K562 (cell line): Measurements from ENCODE around the gene BTRC. TPM values are rescaled to one million over a fixed set of nuclear protein-coding genes. Genes with fewer than 3 reads are reported as not detected.

Source experiments
- ATAC-seq: fragments of 200-7000 bp; cut with Tn5 transposase; 3 replicates; pipeline ENCODE4 v1.9.1; 2020; ENCODE audit warnings: moderate library complexity
- BruUV-seq: library from RNA; stranded (reverse); fragments of 400-500 nt; replicated peaks from 2 replicates; lab custom pipeline; 2021; lab: Mats Ljungman, UMichigan
- CTCF ChIA-PET: fragments of 300-600 bp; formaldehyde crosslinking; extraction: SDS; loops from one replicate; lab custom pipeline; 2021; ENCODE audit warnings: low intra/inter-chr PET ratio; lab: Yijun Ruan, JAX
- POLR2A ChIA-PET: fragments of 300-600, 350-650 bp; sonication (Branson Sonifier 250); formaldehyde crosslinking; extraction: SDS; loops from one replicate; lab custom pipeline; 2021; ENCODE audit warnings: antibody characterized with exemption, inconsistent platforms; lab: Yijun Ruan, JAX
- DNase-seq, 4 experiments: peaks; one replicate each; pipeline versions ENCODE4 v3.0.0 to v3.0.0-alpha.2; 2011 to 2018; ENCODE audit warnings: low spot score in 3 of 4, mixed read lengths in 3 of 4; ENCODE audit errors: extremely low read depth in 1 of 4
- FAIRE-seq: peaks from 2 replicates; lab custom pipeline; 2011; peaks lifted over from hg19 to GRCh38; lab: Jason Lieb, UNC
- H2AFZ ChIP-seq: 2 replicates; pipeline ENCODE4 v1.6.0; 2011; ENCODE audit warnings: low read depth, low read length, control low read depth, inconsistent platforms
- H3K27ac ChIP-seq: fragments of 200-600 bp; 3 replicates; pipeline ENCODE4 v1.8.0; 2011; ENCODE audit warnings: low read depth, mild to moderate bottlenecking, control low read depth, inconsistent platforms, low read length, moderate library complexity, mixed read lengths; ENCODE audit errors: extremely low read depth
- H3K27me3 ChIP-seq, 2 experiments: fragments of 300-600 bp in 1 of 2; 2 replicates in 1 of 2; 3 replicates in 1 of 2; pipeline versions ENCODE4 v1.6.0 to v1.8.0; 2011; ENCODE audit warnings: inconsistent platforms in 2 of 2, low read length in 2 of 2, mild to moderate bottlenecking in 1 of 2, mixed read lengths in 1 of 2, moderate library complexity in 1 of 2; ENCODE audit not compliant: control insufficient read depth in 2 of 2, insufficient read depth in 2 of 2
- H3K36me3 ChIP-seq: fragments of 300-600 bp; 3 replicates; pipeline ENCODE4 v1.8.0; 2011; ENCODE audit warnings: mild to moderate bottlenecking, low read length, inconsistent platforms; ENCODE audit not compliant: control insufficient read depth, insufficient read depth
- H3K4me1 ChIP-seq, 2 experiments: fragments of 200-600 bp in 1 of 2; replicated peaks in 1 of 2; 2 replicates in 1 of 2; 3 replicates in 1 of 2; pipeline versions ENCODE4 v1.5.1 to v1.8.0; 2011; ENCODE audit warnings: inconsistent platforms in 2 of 2, low read length in 2 of 2, mild to moderate bottlenecking in 1 of 2, mixed read lengths in 1 of 2, moderate library complexity in 1 of 2; ENCODE audit not compliant: control insufficient read depth in 2 of 2, insufficient read depth in 2 of 2
- H3K4me2 ChIP-seq: 2 replicates; pipeline ENCODE4 v1.6.1; 2011; ENCODE audit warnings: low read length, control low read depth, inconsistent platforms, mixed read lengths; ENCODE audit not compliant: insufficient read depth
- H3K4me3 ChIP-seq: fragments of 200-600 bp; sonication (generic), shearing (Covaris generic); 2 replicates; pipeline ENCODE4 v1.5.1; 2016; ENCODE audit warnings: control low read depth, inconsistent platforms
- H3K79me2 ChIP-seq: fragments of 200-600 bp; 3 replicates; pipeline ENCODE4 v1.8.0; 2011; ENCODE audit warnings: low read length, inconsistent platforms; ENCODE audit not compliant: control insufficient read depth, insufficient read depth
- H3K9ac ChIP-seq, 2 experiments: 2 replicates each; pipeline versions ENCODE4 v1.6.0 to v1.6.1; 2011; ENCODE audit warnings: low read depth in 2 of 2, low read length in 2 of 2, control low read depth in 1 of 2, inconsistent platforms in 1 of 2, mild to moderate bottlenecking in 1 of 2, mixed read lengths in 1 of 2; ENCODE audit not compliant: insufficient read depth in 1 of 2
- H3K9me1 ChIP-seq: one replicate; pipeline ENCODE4 v1.6.0; 2011; ENCODE audit warnings: inconsistent platforms, mild to moderate bottlenecking, low read length, moderate library complexity; ENCODE audit not compliant: control insufficient read depth, insufficient read depth
- H3K9me3 ChIP-seq: replicated peaks from 2 replicates; pipeline ENCODE4 v1.5.1; 2011; ENCODE audit warnings: low read depth, low read length, inconsistent platforms; ENCODE audit not compliant: control insufficient read depth, insufficient read depth
- H4K20me1 ChIP-seq: replicated peaks from 2 replicates; pipeline ENCODE4 v1.6.1; 2011; ENCODE audit warnings: low read length, inconsistent platforms, mixed read lengths; ENCODE audit not compliant: control insufficient read depth, insufficient read depth
- ADNP ChIP-seq: fragments of 200-800 bp; sonication (Bioruptor generic); IDR thresholded peaks from 2 replicates; pipeline ENCODE4 v1.6.1; 2016; ENCODE audit warnings: missing genetic modification characterization, missing compliant biosample characterization
- CBX8 ChIP-seq: fragments of 200-600 bp; sonication (generic); IDR thresholded peaks from 2 replicates; pipeline ENCODE4 v1.6.1; 2012; ENCODE audit warnings: borderline replicate concordance, mixed run types, low read depth, mild to moderate bottlenecking, moderate library complexity, mixed read lengths, low read length, control low read depth, inconsistent platforms; ENCODE audit not compliant: poor library complexity, severe bottlenecking; ENCODE audit errors: extremely low read depth
- CTCFL ChIP-seq: IDR thresholded peaks from 2 replicates; pipeline ENCODE4 v1.6.1; 2011; ENCODE audit warnings: borderline replicate concordance, low read depth, mild to moderate bottlenecking, moderate library complexity, low read length; ENCODE audit not compliant: insufficient read depth, poor library complexity, severe bottlenecking
- ELK3 ChIP-seq: fragments of 450-650 bp; formaldehyde crosslinking; IDR thresholded peaks from 2 replicates; pipeline ENCODE4 v1.4.0; 2020; ENCODE audit warnings: mild to moderate bottlenecking
- NR3C1 ChIP-seq: sonication (generic); formaldehyde crosslinking; IDR thresholded peaks from 2 replicates; pipeline ENCODE4 v1.8.1; 2022; ENCODE audit warnings: missing genetic modification reagents
- POLR2AphosphoS2 ChIP-seq: IDR thresholded peaks from 2 replicates; pipeline ENCODE4 v1.6.1; 2012; ENCODE audit warnings: low read length, improper control_type of control experiment
- PTTG1 ChIP-seq: fragments of 450-650 bp; IDR thresholded peaks from 2 replicates; pipeline ENCODE4 v1.6.1; 2016; ENCODE audit warnings: low read depth, mild to moderate bottlenecking, missing genetic modification characterization, missing compliant biosample characterization
- RFX1 ChIP-seq: fragments of 450-650 bp; IDR thresholded peaks from 2 replicates; pipeline ENCODE4 v1.6.1; 2016; ENCODE audit warnings: mild to moderate bottlenecking, moderate library complexity
- SRSF1 ChIP-seq: fragments of 200-400 bp; formaldehyde crosslinking; IDR thresholded peaks from 2 replicates; pipeline ENCODE4 v1.6.1; 2017; ENCODE audit warnings: mild to moderate bottlenecking, low read depth, low read length, moderate library complexity
- TBL1XR1 ChIP-seq, 2 experiments: IDR thresholded peaks; 2 replicates each; pipeline ENCODE4 v1.6.1; 2012; ENCODE audit warnings: improper control_type of control experiment in 2 of 2, low read length in 2 of 2, mild to moderate bottlenecking in 1 of 2
- TRIM25 ChIP-seq: fragments of 450-650 bp; IDR thresholded peaks from 2 replicates; pipeline ENCODE4 v1.7.0; 2016; ENCODE audit warnings: borderline replicate concordance
- ZEB2 ChIP-seq: fragments of 450-650 bp; IDR thresholded peaks from 2 replicates; pipeline ENCODE4 v1.6.1; 2016
- ZNF695 ChIP-seq: fragments of 450-650 bp; formaldehyde crosslinking; IDR thresholded peaks from 2 replicates; pipeline ENCODE4 v1.4.0; 2020; ENCODE audit warnings: mild to moderate bottlenecking, moderate library complexity
- ZNF830 ChIP-seq: fragments of 250-450 bp; sonication (Bioruptor Pico); IDR thresholded peaks from 2 replicates; pipeline ENCODE4 v1.5.0; 2021; ENCODE audit warnings: mild to moderate bottlenecking
- WGBS: fragments of 100-300 bp; shearing (Covaris generic); methylation state at CpG from one replicate; pipeline ENCODE4 v1.1.6; 2016; ENCODE audit warnings: low coverage, mixed read lengths; ENCODE audit not compliant: insufficient coverage; ENCODE audit errors: missing lambda C conversion rate; 5-methylcytosine and 5-hydroxymethylcytosine counted together
- in situ Hi-C: fragments of 300-500 bp; cut with MboI; formaldehyde crosslinking; loops from 4 replicates; pipeline ENCODE4 v1.15.0; 2018; ENCODE audit warnings: inconsistent platforms, mixed read lengths
- intact Hi-C: fragments of 100-400 bp; cut with micrococcal nuclease; formaldehyde crosslinking; loops from 2 replicates; pipeline ENCODE4 v1.14.2; 2022
- polyA plus RNA-seq, 8 experiments: library from polyadenylated mRNA; depleted of rRNA in 4 of 8; stranded (reverse) in 5 of 8; unstranded in 3 of 8; fragments of >200 nt; fragmentation: Nextera tagmentation in 2 of 8; fragmentation: Illumina TruSeq in 1 of 8; extraction: Ambion mirVana in 2 of 8; extraction: Trizol in 1 of 8; gene quantifications; 2 replicates each; pipeline versions ENCODE4 v1.2.1 to v1.2.3, GENCODE V29; 2011 to 2014; ENCODE audit warnings: inconsistent platforms in 1 of 8, missing spikeins in 1 of 8
- total RNA-seq, 7 experiments: library from RNA; depleted of rRNA in 6 of 7; stranded (reverse); fragments of >200 nt in 6 of 7; fragmentation: Illumina TruSeq in 2 of 7; extraction: Trizol in 2 of 7; gene quantifications; 2 replicates each; pipeline versions ENCODE4 v1.2.1 to v1.2.3, GENCODE V29; 2011 to 2021; ENCODE audit warnings: low replicate concordance in 1 of 7
- TF ChIP-seq, protein P1 (sequence below): fragments of 250-450 bp; sonication (Bioruptor Pico); IDR thresholded peaks from 2 replicates; pipeline ENCODE4 v1.4.0; 2020; ENCODE audit warnings: mild to moderate bottlenecking, moderate library complexity

Gene BTRC
- total and polyA plus RNA-seq, 9 of the 15 experiments (the other 6 are each of a cell fraction or from before 2014, with no cell fraction given) = 1.6 to 15.4 (median 7.0) TPM

- intact Hi-C loops (loop anchor here (1.0 to 2.0 kb wide), 3 partner anchors 42 to 76 kb away; no protein-coding TSS in a partner anchor), in situ Hi-C loops (no loop called here)
- no peak for ATAC-seq
Observed at GRCh38 chr10:101494650-101495049, 140.7 kb downstream of the BTRC start.

More at GRCh38 chr10:101494650-101495049, 140.7 kb downstream of the BTRC start:
- no peaks in the 10 kb centered on the region for H3K79me2 ChIP-seq
- no peaks in the 10 kb centered on the region for H3K4me1 ChIP-seq
- H4K20me1 ChIP-seq = no peaks in the 10 kb centered on the region
- no peak overlapping the region for H3K27ac ChIP-seq
- POLR2A ChIA-PET = no interaction called here
- BruUV-seq = no TSS peak
- H3K36me3 ChIP-seq = no peaks in the 10 kb centered on the region
- TF ChIP-seq TRIM25 = no peak
- no peak for TF ChIP-seq CTCFL
- TF ChIP-seq ZNF695 (CRISPR knock-in tag) = no peak
- no peak for TF ChIP-seq ZEB2
- TF ChIP-seq POLR2AphosphoS2 = no peak
- no peak for TF ChIP-seq PTTG1 (tag)
- TF ChIP-seq ELK3 (CRISPR knock-in tag) = no peak
- no peak for TF ChIP-seq TBL1XR1 (IDR thresholded peaks at IDR 0.05; ENCODE audit: low read length in 2 of 2)
- no peak for TF ChIP-seq ADNP
- TF ChIP-seq, protein P1, sequence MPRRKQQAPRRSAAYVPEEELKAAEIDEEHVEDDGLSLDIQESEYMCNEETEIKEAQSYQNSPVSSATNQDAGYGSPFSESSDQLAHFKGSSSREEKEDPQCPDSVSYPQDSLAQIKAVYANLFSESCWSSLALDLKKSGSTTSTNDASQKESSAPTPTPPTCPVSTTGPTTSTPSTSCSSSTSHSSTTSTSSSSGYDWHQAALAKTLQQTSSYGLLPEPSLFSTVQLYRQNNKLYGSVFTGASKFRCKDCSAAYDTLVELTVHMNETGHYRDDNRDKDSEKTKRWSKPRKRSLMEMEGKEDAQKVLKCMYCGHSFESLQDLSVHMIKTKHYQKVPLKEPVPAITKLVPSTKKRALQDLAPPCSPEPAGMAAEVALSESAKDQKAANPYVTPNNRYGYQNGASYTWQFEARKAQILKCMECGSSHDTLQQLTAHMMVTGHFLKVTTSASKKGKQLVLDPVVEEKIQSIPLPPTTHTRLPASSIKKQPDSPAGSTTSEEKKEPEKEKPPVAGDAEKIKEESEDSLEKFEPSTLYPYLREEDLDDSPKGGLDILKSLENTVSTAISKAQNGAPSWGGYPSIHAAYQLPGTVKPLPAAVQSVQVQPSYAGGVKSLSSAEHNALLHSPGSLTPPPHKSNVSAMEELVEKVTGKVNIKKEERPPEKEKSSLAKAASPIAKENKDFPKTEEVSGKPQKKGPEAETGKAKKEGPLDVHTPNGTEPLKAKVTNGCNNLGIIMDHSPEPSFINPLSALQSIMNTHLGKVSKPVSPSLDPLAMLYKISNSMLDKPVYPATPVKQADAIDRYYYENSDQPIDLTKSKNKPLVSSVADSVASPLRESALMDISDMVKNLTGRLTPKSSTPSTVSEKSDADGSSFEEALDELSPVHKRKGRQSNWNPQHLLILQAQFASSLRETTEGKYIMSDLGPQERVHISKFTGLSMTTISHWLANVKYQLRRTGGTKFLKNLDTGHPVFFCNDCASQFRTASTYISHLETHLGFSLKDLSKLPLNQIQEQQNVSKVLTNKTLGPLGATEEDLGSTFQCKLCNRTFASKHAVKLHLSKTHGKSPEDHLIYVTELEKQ (CRISPR knock-in tag) = no peak
- TF ChIP-seq SRSF1 = no peak
- no peak for TF ChIP-seq ZNF830 (CRISPR knock-in tag)
- no peak for TF ChIP-seq NR3C1
- TF ChIP-seq RFX1 = no peak
- TF ChIP-seq CBX8 = no peak
- TF ChIP-seq, all 486 proteins: peak for 0
- 56% methylated on average over 1 of the region's 1 CpG for WGBS
- DNase-seq (no peak), FAIRE-seq (no peak)
- H3K4me3 ChIP-seq = no peak overlapping the region
- CTCF ChIA-PET = no interaction called here
- no peaks in the 10 kb centered on the region for H3K27me3 ChIP-seq
- no peaks in the 10 kb centered on the region for H3K9me3 ChIP-seq
- H3K9ac ChIP-seq = no peak overlapping the region
- no peak overlapping the region for H2AFZ ChIP-seq
- no peak overlapping the region for H3K4me2 ChIP-seq
- H3K9me1 ChIP-seq = no peaks in the 10 kb centered on the region
